ENCODE measurements around the gene CEP85L.

DNA sequence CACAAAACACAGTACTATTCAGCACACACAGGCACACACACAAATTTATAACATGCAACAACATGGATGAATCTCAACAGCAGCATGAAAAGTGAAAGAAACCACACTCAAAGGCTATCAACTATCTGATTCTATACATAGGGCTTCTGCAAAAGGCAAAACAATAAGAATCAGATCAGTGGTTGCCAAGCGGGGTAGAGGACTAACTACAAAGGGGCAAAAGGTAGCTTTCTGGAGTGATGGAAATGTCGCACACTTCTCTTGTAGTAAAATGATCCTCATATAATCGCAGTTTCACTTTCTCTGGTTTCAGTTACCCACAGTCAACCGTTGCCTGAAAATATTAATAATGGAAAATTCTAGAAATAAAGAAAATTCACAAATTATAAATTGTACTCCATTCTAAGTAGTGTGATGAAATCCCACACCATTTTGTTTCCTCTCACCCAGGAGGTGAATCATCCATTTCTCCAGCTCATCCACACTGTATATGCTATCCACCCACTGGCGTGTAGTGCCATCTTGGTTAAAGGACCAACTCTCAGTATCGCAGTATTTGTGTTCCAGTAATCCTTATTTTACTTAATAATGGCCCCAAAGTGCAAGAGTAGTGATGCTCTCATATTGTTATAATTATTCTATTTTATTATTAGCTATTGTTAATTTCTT, 116.1 kb downstream of the CEP85L start:
- TF ChIP-seq, protein P1, sequence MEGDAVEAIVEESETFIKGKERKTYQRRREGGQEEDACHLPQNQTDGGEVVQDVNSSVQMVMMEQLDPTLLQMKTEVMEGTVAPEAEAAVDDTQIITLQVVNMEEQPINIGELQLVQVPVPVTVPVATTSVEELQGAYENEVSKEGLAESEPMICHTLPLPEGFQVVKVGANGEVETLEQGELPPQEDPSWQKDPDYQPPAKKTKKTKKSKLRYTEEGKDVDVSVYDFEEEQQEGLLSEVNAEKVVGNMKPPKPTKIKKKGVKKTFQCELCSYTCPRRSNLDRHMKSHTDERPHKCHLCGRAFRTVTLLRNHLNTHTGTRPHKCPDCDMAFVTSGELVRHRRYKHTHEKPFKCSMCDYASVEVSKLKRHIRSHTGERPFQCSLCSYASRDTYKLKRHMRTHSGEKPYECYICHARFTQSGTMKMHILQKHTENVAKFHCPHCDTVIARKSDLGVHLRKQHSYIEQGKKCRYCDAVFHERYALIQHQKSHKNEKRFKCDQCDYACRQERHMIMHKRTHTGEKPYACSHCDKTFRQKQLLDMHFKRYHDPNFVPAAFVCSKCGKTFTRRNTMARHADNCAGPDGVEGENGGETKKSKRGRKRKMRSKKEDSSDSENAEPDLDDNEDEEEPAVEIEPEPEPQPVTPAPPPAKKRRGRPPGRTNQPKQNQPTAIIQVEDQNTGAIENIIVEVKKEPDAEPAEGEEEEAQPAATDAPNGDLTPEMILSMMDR (IDR thresholded peaks at IDR 0.05 in 2 of 3, conservative IDR thresholded peaks at IDR 0.05 in 1 of 3; ENCODE audit: borderline replicate concordance in 1 of 3, insufficient read depth in 1 of 3, low read depth in 2 of 3, low read length in 2 of 3), result no peak
- no peak for TF ChIP-seq FOSL1 (IDR thresholded peaks at IDR 0.05; ENCODE audit: low read depth)
- no peak for TF ChIP-seq CEBPB (IDR thresholded peaks at IDR 0.05; ENCODE audit: low read depth)
- TF ChIP-seq SIN3A (IDR thresholded peaks at IDR 0.05; ENCODE audit: low read depth), result no peak
- TF ChIP-seq SRF (IDR thresholded peaks at IDR 0.05; ENCODE audit: low read depth), result no peak
- TF ChIP-seq, protein P2, sequence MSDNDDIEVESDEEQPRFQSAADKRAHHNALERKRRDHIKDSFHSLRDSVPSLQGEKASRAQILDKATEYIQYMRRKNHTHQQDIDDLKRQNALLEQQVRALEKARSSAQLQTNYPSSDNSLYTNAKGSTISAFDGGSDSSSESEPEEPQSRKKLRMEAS (IDR thresholded peaks at IDR 0.05), result no peak
- no peak for TF ChIP-seq EZH2 (IDR thresholded peaks at IDR 0.05)
- no peak for TF ChIP-seq POLR2A (IDR thresholded peaks at IDR 0.05; ENCODE audit: borderline replicate concordance, extremely low read depth, insufficient read depth, insufficient read length)
- no peak for TF ChIP-seq POLR2AphosphoS5 (IDR thresholded peaks at IDR 0.05; ENCODE audit: low read depth, low read length)
- TF ChIP-seq, protein P3, sequence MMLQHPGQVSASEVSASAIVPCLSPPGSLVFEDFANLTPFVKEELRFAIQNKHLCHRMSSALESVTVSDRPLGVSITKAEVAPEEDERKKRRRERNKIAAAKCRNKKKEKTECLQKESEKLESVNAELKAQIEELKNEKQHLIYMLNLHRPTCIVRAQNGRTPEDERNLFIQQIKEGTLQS (IDR thresholded peaks at IDR 0.05), result no peak
- TF ChIP-seq, protein P4, sequence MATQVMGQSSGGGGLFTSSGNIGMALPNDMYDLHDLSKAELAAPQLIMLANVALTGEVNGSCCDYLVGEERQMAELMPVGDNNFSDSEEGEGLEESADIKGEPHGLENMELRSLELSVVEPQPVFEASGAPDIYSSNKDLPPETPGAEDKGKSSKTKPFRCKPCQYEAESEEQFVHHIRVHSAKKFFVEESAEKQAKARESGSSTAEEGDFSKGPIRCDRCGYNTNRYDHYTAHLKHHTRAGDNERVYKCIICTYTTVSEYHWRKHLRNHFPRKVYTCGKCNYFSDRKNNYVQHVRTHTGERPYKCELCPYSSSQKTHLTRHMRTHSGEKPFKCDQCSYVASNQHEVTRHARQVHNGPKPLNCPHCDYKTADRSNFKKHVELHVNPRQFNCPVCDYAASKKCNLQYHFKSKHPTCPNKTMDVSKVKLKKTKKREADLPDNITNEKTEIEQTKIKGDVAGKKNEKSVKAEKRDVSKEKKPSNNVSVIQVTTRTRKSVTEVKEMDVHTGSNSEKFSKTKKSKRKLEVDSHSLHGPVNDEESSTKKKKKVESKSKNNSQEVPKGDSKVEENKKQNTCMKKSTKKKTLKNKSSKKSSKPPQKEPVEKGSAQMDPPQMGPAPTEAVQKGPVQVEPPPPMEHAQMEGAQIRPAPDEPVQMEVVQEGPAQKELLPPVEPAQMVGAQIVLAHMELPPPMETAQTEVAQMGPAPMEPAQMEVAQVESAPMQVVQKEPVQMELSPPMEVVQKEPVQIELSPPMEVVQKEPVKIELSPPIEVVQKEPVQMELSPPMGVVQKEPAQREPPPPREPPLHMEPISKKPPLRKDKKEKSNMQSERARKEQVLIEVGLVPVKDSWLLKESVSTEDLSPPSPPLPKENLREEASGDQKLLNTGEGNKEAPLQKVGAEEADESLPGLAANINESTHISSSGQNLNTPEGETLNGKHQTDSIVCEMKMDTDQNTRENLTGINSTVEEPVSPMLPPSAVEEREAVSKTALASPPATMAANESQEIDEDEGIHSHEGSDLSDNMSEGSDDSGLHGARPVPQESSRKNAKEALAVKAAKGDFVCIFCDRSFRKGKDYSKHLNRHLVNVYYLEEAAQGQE (IDR thresholded peaks at IDR 0.05; ENCODE audit: low read depth), result no peak
- no peak for TF ChIP-seq RAD21 (IDR thresholded peaks at IDR 0.05; ENCODE audit: low read depth)
- TF ChIP-seq EGR1 (IDR thresholded peaks at IDR 0.05; ENCODE audit: low read depth), result no peak
- TF ChIP-seq ZNF274 (IDR thresholded peaks at IDR 0.05; ENCODE audit: low read depth, low read length), result no peak

Data from HCT116 (cell line).